Measurements from ENCODE around the gene KCNK1.
"Not testable (repeated sequence)": the region's sequence is repeated elsewhere in the genome, so short reads cannot be mapped to it uniquely, and the experiment has no call there.

KCNK1 gene

DNA sequence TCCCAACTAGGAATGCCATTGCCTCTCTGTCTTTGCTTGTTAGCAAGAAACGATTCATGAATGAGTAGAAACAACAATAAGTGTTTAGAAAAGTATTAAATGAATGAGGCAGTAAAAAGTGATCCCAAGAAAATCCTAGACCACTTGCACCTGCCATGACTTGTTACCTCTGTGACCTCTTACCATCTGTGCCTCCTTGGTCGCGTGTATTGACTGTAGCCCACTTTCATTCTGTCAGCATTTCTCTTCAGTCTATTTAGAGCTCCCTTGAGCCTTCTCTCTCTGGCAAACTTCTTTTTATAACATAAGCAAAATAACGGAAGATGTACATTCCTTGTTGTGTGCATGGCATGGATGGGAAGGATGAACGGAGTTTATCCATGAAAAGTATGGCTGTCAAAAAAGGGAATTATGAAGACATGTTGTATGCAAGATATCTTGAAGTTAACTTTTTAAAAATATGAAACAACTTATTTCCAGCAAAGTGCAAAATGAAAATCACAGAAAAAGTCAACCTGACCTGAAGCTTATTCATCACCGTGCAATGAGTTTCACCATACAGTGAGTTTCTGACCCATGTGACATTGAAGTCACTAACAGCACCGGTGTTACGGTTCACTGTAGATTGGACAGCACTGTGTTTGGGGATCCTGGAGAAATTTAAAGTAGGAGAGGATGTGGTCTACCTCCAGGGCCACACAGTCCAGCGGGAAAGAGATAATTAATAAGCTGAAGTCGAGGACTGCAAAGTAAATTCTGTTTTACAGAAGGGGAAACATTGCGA is 47.7 kb downstream of the KCNK1 start:
- Mint-ChIP-seq H3K9me3 (no peaks in the 10 kb centered on the region), H3K27me3 (ENCODE audit: low read depth) (peaks cover 3% of the 10 kb centered on the region), H3K27ac (no peak overlapping the region), H3K4me3 (no peak overlapping the region), H3K4me1 (ENCODE audit: low read depth) (no peaks in the 10 kb centered on the region), H3K36me3 (ENCODE audit: low read depth) (no peaks in the 10 kb centered on the region)

DNA sequence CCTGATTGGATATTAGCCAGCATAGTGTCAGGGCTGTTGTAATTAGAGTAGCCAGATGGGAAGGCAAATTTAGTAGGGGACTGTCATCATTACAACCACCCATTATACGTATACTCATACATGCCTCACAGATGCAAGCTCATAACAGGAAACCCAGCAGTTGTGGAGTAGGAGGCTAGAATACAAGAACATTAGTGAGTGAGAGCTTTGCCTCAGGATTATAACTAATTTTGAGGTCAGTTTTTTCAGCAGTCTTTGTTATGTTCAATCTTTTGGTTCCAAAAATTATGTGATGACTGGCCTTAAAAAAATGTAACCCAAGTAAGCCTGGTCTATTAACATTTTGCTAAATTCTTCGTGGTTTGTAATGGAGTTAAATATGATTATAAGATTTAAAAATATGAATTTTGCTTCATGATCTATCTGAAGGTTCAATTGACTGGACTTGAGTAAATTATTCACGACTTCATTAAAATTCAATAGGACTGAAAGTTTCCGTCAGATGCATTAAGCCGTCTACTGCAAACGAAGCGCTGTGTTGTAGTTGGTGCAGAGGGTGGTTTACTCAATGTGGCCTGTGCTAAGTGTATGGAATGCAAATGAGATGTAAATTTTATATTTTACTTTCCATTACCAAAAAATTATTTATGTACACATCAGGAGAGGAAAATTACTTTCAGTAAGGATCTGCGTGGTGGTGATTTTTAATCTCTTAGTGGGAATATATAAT is 48.8 kb downstream of the KCNK1 start:
- H3K4me1 Mint-ChIP-seq (ENCODE audit: low read depth) = no peaks in the 10 kb centered on the region
- H3K27me3 Mint-ChIP-seq (ENCODE audit: low read depth) = no peaks in the 10 kb centered on the region
- H3K4me3 Mint-ChIP-seq = no peak overlapping the region
- no peak overlapping the region for H3K27ac Mint-ChIP-seq
- H3K9me3 Mint-ChIP-seq = no peaks in the 10 kb centered on the region
- H3K36me3 Mint-ChIP-seq (ENCODE audit: low read depth) = no peaks in the 10 kb centered on the region

DNA sequence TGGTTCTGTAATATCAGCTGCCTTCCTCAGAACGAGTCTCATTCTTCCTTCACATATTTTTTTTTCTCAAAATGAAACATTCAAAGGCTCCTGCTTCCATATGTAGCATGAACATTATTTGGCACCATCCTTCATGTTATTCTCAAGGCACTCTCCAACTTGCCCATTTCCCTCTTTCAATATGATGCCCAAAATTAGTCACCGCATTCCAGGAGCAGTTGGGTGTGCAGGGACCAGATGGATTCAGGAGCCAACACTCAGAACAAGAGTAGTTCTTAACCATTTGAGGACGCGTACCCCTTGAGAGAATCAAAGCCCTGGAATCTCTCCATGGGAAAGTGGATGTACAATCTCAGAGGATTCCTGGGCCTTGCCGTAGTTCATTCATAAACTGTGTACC is 50.3 kb downstream of the KCNK1 start:
- Mint-ChIP-seq H3K4me1 (ENCODE audit: low read depth) (no peaks in the 10 kb centered on the region), H3K4me3 (no peak overlapping the region)

DNA sequence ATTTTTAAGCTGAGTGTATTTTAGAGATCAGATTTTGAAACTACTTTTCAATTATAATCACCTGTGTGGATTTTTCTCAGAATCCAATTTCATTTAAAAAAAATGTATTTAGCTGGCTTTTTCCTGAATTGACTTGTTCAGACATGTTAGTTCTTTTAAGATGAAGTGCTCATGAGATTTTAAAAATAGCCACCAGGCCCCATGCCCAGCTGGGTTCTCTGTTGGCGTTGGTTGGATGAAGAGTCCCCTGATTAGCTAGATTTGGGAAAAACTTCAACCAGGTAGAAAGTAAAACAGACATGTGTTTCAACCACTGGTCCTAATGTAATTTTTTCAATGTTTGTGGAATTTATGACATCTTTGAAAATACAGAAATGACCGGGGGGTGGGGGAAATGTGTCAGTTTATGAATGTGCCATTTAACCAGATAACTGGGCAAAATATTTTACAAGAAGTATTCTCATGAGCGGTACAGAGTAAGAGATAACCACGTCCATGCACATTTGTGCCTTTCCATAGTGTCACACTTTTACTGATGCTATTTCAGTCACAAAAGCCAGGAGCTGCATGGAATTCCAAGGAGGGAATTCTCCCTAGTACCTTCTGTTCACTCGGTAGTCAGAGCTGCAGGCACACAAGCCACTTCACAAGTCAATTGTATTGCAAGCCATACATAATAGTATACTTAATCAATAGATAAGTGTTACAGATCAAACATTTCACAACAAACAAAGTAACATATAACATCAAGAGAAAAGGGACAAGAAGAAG is 51.1 kb downstream of the KCNK1 start:
- Mint-ChIP-seq H3K27me3 (ENCODE audit: low read depth) (no peaks in the 10 kb centered on the region), H3K4me3 (no peak overlapping the region), H3K27ac (no peak overlapping the region)

More for the DNA sequence above, 50.3 kb downstream of the KCNK1 start:
- H3K36me3 Mint-ChIP-seq (ENCODE audit: low read depth) = no peaks in the 10 kb centered on the region
- no peaks in the 10 kb centered on the region for H3K27me3 Mint-ChIP-seq (ENCODE audit: low read depth)
- H3K27ac Mint-ChIP-seq = no peak overlapping the region
- no peaks in the 10 kb centered on the region for H3K9me3 Mint-ChIP-seq

DNA sequence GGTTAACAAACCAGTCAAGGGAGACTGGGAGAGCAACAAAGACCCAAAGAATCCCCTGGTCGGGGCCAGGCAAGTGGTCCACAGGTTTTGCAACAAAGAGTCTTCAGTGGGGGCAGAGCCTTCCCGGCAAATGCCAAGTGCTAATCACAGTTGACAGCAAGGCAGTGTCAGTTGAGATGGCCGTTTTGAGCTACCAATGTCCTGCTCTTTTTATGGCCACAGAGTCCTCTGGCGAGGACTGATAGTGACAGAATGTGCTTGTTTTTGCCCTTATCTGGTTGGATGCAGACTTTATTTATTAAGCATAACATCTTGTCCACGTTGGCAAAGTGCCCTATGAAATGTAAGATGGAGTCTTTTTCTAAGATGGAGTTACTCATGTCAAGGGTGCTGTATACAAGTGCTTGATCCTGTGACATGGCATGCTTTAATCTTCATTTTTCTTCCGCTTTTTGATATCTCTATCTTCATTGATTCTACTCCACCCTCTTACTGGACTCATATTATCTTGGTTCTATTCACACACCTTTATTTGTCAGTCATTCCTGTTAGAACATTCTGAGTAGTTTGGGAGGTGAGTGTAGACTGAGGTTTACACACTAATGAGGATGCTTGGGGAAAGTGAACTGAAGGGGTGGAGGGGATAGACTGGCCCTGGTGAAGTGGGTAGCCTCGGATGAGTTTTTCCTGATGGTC is 51.8 kb downstream of the KCNK1 start:
- Mint-ChIP-seq H3K27ac (no peak overlapping the region), H3K4me1 (ENCODE audit: low read depth) (no peaks in the 10 kb centered on the region), H3K9me3 (no peaks in the 10 kb centered on the region), H3K36me3 (ENCODE audit: low read depth) (no peaks in the 10 kb centered on the region), H3K4me3 (no peak overlapping the region), H3K27me3 (ENCODE audit: low read depth) (no peaks in the 10 kb centered on the region)

More for the DNA sequence above, 51.1 kb downstream of the KCNK1 start:
- Mint-ChIP-seq H3K4me1 (ENCODE audit: low read depth) (no peaks in the 10 kb centered on the region), H3K9me3 (no peaks in the 10 kb centered on the region), H3K36me3 (ENCODE audit: low read depth) (no peaks in the 10 kb centered on the region)

DNA sequence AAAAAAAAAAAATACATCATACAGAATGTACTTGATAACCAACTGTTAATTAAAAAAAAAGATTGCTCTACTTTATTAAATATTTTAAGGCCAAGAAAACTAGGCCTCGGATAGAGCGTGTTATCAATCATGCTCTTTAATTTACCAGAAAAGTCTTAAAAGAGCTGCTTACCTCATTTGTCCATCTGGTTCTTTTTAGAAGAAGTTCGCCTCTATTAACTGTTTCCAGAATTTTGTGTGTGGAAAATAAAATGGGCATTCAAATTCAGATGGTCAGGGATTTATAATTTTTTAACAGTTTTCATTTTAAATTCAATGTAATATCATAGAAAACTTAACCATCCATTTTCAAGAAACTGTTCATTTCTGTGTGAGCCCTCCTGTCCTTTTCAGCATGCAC is 53.8 kb downstream of the KCNK1 start:
- Mint-ChIP-seq H3K4me3 (no peak overlapping the region), H3K27me3 (ENCODE audit: low read depth) (no peaks in the 10 kb centered on the region), H3K36me3 (ENCODE audit: low read depth) (no peaks in the 10 kb centered on the region), H3K4me1 (ENCODE audit: low read depth) (no peaks in the 10 kb centered on the region), H3K27ac (no peak overlapping the region), H3K9me3 (no peaks in the 10 kb centered on the region)

DNA sequence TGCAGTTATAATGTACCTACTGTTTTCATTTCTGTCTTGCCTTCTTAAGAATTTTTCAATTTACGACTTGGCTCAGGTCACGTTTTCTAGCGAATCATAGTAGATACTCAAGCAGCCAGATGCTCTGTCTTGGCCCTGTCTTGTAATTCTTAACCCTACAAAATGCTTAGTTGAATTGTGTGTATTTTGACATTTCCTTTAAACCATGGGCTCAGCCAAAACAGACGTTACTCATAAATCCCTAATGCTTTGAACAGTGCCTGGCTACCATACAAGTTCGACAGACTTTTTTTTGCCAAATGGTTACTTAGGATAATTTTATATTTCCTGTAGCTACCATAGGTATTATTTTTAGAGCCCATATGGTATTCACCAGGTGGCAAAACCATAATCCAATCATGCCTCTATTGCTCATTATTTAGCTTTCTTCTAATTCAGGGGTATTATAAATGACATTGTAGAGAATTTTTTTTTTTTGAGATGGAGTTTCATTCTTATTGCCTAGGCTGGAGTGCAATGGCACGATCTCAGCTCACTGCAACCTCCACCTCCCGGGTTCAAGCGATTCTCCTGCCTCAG is 54.3 kb downstream of the KCNK1 start:
- Mint-ChIP-seq H3K9me3 (no peaks in the 10 kb centered on the region), H3K4me1 (ENCODE audit: low read depth) (no peaks in the 10 kb centered on the region), H3K27me3 (ENCODE audit: low read depth) (no peaks in the 10 kb centered on the region), H3K27ac (no peak overlapping the region), H3K36me3 (ENCODE audit: low read depth) (no peaks in the 10 kb centered on the region), H3K4me3 (no peak overlapping the region)

DNA sequence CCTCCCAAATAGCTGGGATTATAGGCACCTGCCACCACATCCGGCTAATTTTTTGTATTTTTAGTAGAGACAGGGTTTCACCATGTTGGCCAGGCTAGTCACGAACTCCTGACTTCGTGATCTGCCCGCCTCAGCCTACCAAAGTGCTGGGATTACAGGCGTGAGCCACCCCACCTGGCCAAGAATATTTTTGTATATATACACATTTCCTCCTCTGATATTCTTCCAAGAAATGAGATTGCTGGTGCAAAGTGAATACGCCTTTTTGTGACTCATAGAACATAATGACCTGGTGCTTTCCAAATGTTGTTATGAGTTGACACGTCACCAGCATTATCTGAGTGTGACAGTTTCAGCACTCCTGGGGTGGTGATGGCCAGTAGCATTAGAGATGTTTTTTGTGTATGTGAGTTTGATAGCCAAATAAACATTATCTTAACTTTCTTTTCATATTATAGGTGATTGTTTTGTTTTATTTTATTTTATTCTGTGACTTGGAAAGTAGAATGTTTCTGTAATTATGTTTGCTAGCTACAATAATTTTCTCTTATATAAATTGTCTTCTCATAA is 54.9 kb downstream of the KCNK1 start:
- Mint-ChIP-seq H3K27ac (no peak overlapping the region), H3K9me3 (no peaks in the 10 kb centered on the region), H3K4me3 (no peak overlapping the region)

DNA sequence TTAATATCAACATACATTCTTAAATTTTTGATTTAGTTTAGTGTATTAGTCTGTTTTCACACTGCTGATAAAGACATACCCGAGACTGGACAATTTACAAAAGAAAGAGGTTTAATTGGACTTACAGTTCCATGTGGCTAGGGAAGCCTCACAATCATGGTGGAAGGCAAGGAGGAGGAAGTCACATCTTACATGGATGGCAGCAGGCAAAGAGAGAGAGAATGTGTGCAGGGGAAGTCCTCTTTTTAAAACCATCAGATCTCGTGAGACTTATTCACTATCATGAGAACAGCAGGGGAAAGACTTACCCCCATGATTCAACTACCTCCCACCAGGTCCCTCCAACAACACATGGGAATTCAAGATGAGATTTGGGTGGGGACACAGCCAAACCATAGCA is 56.5 kb downstream of the KCNK1 start:
- H3K4me3 Mint-ChIP-seq; H3K36me3 Mint-ChIP-seq (ENCODE audit: low read depth); H3K27ac Mint-ChIP-seq; H3K4me1 Mint-ChIP-seq (ENCODE audit: low read depth); H3K9me3 Mint-ChIP-seq; H3K27me3 Mint-ChIP-seq (ENCODE audit: low read depth): not testable (repeated sequence)

More for the DNA sequence above, 54.9 kb downstream of the KCNK1 start:
- H3K27me3 Mint-ChIP-seq (ENCODE audit: low read depth) = no peaks in the 10 kb centered on the region
- H3K36me3 Mint-ChIP-seq (ENCODE audit: low read depth) = no peaks in the 10 kb centered on the region
- H3K4me1 Mint-ChIP-seq (ENCODE audit: low read depth) = no peaks in the 10 kb centered on the region

DNA sequence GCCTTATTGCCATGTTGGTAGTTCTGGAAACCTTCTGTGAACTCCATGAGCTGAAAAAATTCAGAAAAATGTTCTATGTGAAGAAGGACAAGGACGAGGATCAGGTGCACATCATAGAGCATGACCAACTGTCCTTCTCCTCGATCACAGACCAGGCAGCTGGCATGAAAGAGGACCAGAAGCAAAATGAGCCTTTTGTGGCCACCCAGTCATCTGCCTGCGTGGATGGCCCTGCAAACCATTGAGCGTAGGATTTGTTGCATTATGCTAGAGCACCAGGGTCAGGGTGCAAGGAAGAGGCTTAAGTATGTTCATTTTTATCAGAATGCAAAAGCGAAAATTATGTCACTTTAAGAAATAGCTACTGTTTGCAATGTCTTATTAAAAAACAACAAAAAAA is 57.4 kb downstream of the KCNK1 start:
- H3K9me3 Mint-ChIP-seq = no peaks in the 10 kb centered on the region
- no peak overlapping the region for H3K27ac Mint-ChIP-seq
- H3K27me3 Mint-ChIP-seq (ENCODE audit: low read depth) = peaks cover 4% of the 10 kb centered on the region
- no peaks in the 10 kb centered on the region for H3K36me3 Mint-ChIP-seq (ENCODE audit: low read depth)
- H3K4me1 Mint-ChIP-seq (ENCODE audit: low read depth) = no peaks in the 10 kb centered on the region
- no peak overlapping the region for H3K4me3 Mint-ChIP-seq

DNA sequence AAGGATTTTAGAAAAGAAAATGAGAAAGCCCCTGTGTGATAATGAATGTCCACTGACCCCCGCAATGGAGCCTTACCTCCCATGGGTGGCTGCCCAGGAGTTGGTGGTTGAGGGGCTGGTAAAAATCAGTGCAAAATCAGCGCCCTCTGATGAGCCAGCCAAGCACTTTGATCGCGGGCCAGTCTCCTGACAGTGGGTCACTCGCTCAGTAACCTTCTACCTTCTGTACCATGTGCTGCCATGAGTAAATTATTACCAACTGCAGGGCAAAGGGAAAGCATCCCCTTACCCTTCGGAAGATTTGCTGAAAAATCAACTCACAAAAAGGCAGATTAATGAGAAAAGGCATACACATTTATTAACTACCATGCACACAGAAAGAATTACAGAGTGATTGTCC is 58.8 kb downstream of the KCNK1 start:
- no peaks in the 10 kb centered on the region for H3K36me3 Mint-ChIP-seq (ENCODE audit: low read depth)
- no peak overlapping the region for H3K4me3 Mint-ChIP-seq
- H3K4me1 Mint-ChIP-seq (ENCODE audit: low read depth) = no peaks in the 10 kb centered on the region
- H3K27me3 Mint-ChIP-seq (ENCODE audit: low read depth) = peaks cover 4% of the 10 kb centered on the region
- no peak overlapping the region for H3K27ac Mint-ChIP-seq
- H3K9me3 Mint-ChIP-seq = no peaks in the 10 kb centered on the region

DNA sequence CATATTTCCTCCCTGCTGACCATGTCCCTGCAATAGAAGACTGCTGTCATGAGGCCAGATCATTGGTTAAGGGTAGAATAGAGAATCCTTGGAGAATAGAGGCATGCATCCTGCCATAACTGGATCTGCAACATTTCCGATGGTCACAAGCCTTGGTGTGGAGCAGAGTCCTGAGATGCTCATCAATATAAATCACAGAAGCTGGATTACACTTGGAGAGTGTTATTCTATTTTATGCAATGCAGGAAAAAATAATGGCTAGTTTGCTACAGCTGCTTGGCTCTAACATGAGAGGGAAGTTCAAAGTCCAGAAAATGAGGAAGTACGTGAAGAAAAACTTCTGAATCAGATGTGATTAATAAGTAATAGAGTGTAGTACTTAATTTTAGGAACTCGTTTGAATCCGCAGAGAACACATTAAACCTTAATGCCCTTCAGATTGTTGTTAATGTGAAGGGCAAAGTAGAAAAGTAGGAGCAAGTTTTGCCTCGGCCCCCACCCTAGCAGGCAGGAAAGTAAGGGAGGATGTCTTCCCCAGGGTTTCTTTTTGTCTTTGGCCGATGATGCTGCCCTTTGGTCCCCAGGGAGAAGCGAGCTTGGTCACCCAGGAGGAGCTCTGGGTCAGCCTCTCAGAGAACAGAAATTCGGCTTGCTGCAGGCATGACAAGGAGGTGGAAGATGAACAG is 59.5 kb downstream of the KCNK1 start:
- H3K36me3 Mint-ChIP-seq (ENCODE audit: low read depth) = no peaks in the 10 kb centered on the region
- no peaks in the 10 kb centered on the region for H3K9me3 Mint-ChIP-seq
- no peak overlapping the region for H3K27ac Mint-ChIP-seq
- no peaks in the 10 kb centered on the region for H3K4me1 Mint-ChIP-seq (ENCODE audit: low read depth)
- H3K27me3 Mint-ChIP-seq (ENCODE audit: low read depth) = peaks cover 4% of the 10 kb centered on the region
- no peak overlapping the region for H3K4me3 Mint-ChIP-seq

DNA sequence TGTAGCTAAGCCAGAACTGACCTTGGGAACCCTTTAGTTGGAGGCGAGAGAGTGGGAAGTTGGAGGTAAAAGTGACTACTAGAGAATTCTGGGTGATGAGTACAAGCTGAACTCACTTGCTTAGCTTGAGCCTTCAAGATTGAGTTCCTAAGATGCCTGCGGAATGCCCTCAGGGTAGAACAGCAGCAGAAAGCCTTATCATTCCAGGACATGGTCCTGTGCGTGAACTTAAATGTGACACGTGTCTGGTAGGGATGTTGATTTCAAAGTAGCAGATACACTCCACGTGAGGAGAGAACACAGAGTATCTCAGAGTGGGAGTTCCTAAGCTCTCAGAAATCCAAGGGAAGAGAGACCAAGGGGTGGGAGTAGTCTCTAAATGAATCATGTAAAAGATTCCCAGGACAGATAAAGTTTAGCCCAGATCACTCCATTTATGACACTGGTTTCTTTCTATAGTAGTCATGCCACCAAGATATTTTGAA is 60.1 kb downstream of the KCNK1 start:
- H3K27ac Mint-ChIP-seq = no peak overlapping the region
- H3K4me1 Mint-ChIP-seq (ENCODE audit: low read depth) = no peaks in the 10 kb centered on the region
- peaks cover 4% of the 10 kb centered on the region for H3K27me3 Mint-ChIP-seq (ENCODE audit: low read depth)
- no peaks in the 10 kb centered on the region for H3K36me3 Mint-ChIP-seq (ENCODE audit: low read depth)
- no peaks in the 10 kb centered on the region for H3K9me3 Mint-ChIP-seq
- H3K4me3 Mint-ChIP-seq = no peak overlapping the region

Measured in T-helper 1 cell treated with Interleukin-12 subunit alpha and Interleukin-12 subunit beta and Interleukin-4 antibody, amounts not matched to agents 30 μg/mL and 1 μg/mL, for 36 hours (primary cell).